Activated T-cell treated with anti-CD3 and anti-CD28 coated beads, Interleukin-2, amount 50 U/mL, for 72 hours (primary cell): Measurements from ENCODE around the gene PPA2. TPM values are rescaled to one million over a fixed set of nuclear protein-coding genes. Genes with fewer than 3 reads are reported as not detected.
"Not testable (repeated sequence)": the region's sequence is repeated elsewhere in the genome, so short reads cannot be mapped to it uniquely, and the experiment has no call there.

Experiments
- ATAC-seq, 2 donors: fragments of 150-1000 bp; cut with Tn5 transposase; replicated peaks in 1 of 2; 2 replicates each; pipeline ENCODE4 v1.10.0; 2021; ENCODE audit warnings: moderate library complexity in 2 of 2, mild to moderate bottlenecking in 1 of 2
- DNase-seq, 2 donors: peaks; one replicate each; pipeline ENCODE4 v3.0.0; 2021 to 2022; ENCODE audit warnings: mixed read lengths in 1 of 2
- H3K27ac Mint-ChIP-seq: one replicate; pipeline ENCODE4 v1.8.0; 2022; ENCODE audit warnings: mild to moderate bottlenecking, moderate library complexity, mixed read lengths
- H3K27me3 Mint-ChIP-seq: one replicate; pipeline ENCODE4 v1.8.0; 2022; ENCODE audit warnings: low read depth, mixed read lengths
- H3K36me3 Mint-ChIP-seq, 2 donors: one replicate each; pipeline ENCODE4 v1.8.0; 2022; ENCODE audit warnings: mixed read lengths in 2 of 2, mild to moderate bottlenecking in 1 of 2; ENCODE audit not compliant: insufficient read depth in 2 of 2
- H3K4me1 Mint-ChIP-seq: one replicate; pipeline ENCODE4 v1.8.0; 2022; ENCODE audit warnings: low read depth, mixed read lengths
- H3K4me3 Mint-ChIP-seq, 2 donors: one replicate each; pipeline ENCODE4 v1.8.0; 2022; ENCODE audit warnings: mild to moderate bottlenecking in 2 of 2, mixed read lengths in 2 of 2, moderate library complexity in 2 of 2
- H3K9me3 Mint-ChIP-seq, 2 donors: one replicate each; pipeline ENCODE4 v1.8.0; 2022; ENCODE audit warnings: mixed read lengths in 2 of 2
- total RNA-seq, 2 donors: library from RNA; stranded (reverse); gene quantifications; one replicate each; pipeline ENCODE4 v1.2.3, GENCODE V29; 2022

PPA2 gene
- total RNA-seq, 2 donors from 2014 or later: 74.7 to 90.0 TPM

DNA sequence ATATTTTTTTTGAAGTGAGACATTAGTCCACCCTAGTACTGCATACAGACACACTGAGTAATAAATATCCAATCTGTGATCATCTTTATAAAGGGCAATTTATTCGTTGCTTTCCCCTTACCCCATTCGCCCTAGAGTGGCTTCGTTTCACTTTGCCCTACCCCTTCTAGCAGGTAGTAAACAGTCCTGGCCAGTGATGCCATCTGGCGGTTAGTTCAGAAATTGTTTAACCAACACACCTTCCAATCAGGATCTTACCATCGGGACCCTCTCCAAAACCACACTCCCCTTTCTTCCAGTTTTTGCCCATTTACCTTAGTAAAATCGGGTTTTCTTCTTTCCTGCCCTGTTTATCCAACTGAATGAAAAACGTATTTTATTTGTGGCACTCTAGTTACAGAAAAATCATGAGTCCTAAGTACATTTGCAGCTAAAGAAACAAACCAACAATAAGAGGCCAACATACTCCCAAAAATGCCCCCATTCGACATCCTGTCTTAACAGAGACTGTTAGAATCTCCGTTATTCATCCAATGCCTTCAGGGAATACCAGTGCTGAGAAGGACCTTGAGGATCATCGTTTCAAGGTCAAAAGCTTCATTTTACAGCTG lies 2.2 kb downstream of the PPA2 start:
- Mint-ChIP-seq H3K27ac (peak overlapping the region; percentile 79), H3K4me1 (peaks cover 52% of the 10 kb centered on the region), H3K9me3 (peaks cover 0 to 5% of the 10 kb centered on the region in 2 donors), H3K27me3 (peaks cover 5% of the 10 kb centered on the region), H3K4me3 (peak overlapping the region; percentile 92 to 99), H3K36me3 (peaks cover 8 to 20% of the 10 kb centered on the region in 2 donors)
- peak; percentile 26 to 49 for ATAC-seq
- peak; percentile 70 to 78 for DNase-seq

DNA sequence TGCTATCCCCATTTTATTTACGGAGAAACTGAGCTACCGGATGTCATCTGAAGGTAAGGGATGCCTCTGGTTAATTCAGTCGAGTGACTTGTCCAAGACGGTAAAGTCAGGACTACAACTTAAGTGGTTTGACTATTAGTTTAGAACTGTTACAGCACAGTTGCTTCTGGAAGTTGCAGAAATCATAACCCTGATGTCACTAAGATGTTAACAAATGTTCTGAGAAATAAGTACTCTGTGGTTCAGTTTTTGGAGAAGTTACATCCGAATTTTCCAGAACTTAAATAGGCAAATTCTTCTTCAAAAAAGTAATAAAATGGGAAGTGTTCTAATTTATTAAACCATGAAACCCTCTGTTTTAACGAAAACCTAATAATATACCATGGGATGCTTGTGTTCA lies 3.1 kb downstream of the PPA2 start:
- Mint-ChIP-seq H3K4me1 (peaks cover 52% of the 10 kb centered on the region), H3K36me3 (peaks cover 10 to 28% of the 10 kb centered on the region in 2 donors), H3K9me3 (peaks cover 1 to 5% of the 10 kb centered on the region in 2 donors), H3K27ac (no peak overlapping the region), H3K4me3 (peak overlapping the region; percentile 92 to 99), H3K27me3 (no peaks in the 10 kb centered on the region)
- DNase-seq (no peak), ATAC-seq (no peak)

DNA sequence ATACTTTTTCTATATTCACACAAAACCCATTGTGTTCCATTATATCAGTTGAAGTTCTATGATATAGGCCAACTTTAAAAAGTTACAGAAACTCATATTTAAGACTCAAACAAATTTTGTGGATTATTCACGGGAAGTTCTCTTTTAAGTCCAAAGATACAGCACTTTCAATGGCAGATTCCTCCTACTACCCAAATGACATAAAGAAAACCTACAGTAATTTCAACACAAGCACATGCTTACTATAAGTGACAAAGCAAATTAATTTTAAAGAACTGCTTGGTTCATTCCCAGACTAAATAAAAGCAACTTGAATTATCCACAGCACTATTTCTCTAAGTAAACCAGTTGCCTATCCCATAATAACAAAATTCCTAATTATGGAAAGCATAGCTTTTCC lies 4.1 kb downstream of the PPA2 start:
- no peak for DNase-seq
- Mint-ChIP-seq H3K4me3 (peak overlapping the region; percentile 16 to 53), H3K4me1 (peaks cover 52% of the 10 kb centered on the region), H3K36me3 (peaks cover 16 to 37% of the 10 kb centered on the region in 2 donors), H3K27ac (peak overlapping the region; percentile 77), H3K27me3 (no peaks in the 10 kb centered on the region), H3K9me3 (peaks cover 2 to 7% of the 10 kb centered on the region in 2 donors)
- no peak for ATAC-seq

DNA sequence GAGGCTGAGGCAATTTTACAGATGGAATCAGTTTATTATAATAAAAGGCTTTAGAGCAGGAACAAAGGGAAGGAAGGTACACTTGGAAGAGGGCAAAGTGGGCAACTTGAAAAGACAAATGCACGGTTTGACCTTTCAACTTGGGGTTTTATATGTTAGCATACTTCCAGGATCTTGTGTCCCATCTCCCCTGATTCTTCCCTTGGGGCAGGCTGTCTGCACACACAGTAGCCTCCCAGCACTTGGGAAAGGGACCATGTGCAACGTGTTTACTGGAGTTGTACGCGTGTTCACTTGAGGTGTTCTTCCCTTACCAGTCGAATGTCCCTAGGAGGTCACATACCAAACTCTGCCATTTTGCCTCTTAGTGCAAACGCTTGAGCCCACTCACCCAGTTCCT lies 7.3 kb downstream of the PPA2 start:
- Mint-ChIP-seq H3K4me1 (peaks cover 39% of the 10 kb centered on the region), H3K27me3 (no peaks in the 10 kb centered on the region), H3K27ac (no peak overlapping the region), H3K4me3 (no peak overlapping the region), H3K36me3 (peaks cover 29 to 51% of the 10 kb centered on the region in 2 donors), H3K9me3 (peaks cover 8 to 11% of the 10 kb centered on the region in 2 donors)
- ATAC-seq (no peak), DNase-seq (no peak)

DNA sequence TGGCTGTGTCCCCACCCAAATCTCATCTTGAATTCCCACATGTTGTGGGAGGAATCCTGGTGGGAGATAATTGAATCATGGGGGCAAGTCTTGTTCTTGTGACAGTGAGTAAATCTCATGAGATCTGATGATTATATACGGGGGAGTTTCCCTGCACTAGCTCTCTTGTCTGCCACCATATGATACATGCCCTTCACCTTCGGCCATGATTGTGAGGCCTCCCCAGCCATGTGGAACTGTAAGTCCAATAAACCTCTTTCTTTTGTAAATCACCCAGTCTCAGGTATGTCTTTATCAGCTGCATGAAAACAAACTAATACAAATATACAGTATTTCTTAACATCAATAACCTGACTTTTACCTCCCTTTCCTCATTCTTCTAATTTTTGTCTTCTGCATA lies 9.3 kb downstream of the PPA2 start:
- H3K4me3 Mint-ChIP-seq, DNase-seq, H3K27ac Mint-ChIP-seq, H3K27me3 Mint-ChIP-seq, ATAC-seq: not testable (repeated sequence)
- H3K9me3 Mint-ChIP-seq: peaks cover 8 to 11% of the 10 kb centered on the region in 2 donors
- H3K36me3 Mint-ChIP-seq: peaks cover 26 to 47% of the 10 kb centered on the region in 2 donors
- peaks cover 23% of the 10 kb centered on the region for H3K4me1 Mint-ChIP-seq

DNA sequence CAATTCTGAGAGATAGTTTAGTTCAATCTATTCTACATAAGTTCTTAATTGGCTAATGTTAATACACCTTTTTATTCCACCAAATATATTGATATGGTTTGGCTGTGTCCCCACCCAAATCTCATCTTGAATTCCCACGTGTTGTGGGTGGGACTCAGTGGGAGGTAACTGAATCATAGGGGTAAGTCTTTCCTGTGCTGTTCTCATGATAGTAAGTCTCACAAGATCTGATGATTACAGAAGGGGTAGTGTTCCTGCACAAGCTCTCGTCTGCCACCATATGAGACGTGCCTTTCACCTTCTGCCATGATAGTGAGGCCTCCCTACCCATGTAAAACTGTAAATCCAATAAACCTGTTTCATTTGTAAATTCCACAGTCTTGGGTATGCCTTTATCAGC lies 11.3 kb downstream of the PPA2 start:
- H3K4me1 Mint-ChIP-seq: peaks cover 13% of the 10 kb centered on the region
- no peak overlapping the region for H3K27ac Mint-ChIP-seq
- no peak overlapping the region for H3K4me3 Mint-ChIP-seq
- peaks cover 8 to 11% of the 10 kb centered on the region in 2 donors for H3K9me3 Mint-ChIP-seq
- no peak for ATAC-seq
- DNase-seq: no peak
- no peaks in the 10 kb centered on the region for H3K27me3 Mint-ChIP-seq
- peaks cover 26 to 49% of the 10 kb centered on the region in 2 donors for H3K36me3 Mint-ChIP-seq

DNA sequence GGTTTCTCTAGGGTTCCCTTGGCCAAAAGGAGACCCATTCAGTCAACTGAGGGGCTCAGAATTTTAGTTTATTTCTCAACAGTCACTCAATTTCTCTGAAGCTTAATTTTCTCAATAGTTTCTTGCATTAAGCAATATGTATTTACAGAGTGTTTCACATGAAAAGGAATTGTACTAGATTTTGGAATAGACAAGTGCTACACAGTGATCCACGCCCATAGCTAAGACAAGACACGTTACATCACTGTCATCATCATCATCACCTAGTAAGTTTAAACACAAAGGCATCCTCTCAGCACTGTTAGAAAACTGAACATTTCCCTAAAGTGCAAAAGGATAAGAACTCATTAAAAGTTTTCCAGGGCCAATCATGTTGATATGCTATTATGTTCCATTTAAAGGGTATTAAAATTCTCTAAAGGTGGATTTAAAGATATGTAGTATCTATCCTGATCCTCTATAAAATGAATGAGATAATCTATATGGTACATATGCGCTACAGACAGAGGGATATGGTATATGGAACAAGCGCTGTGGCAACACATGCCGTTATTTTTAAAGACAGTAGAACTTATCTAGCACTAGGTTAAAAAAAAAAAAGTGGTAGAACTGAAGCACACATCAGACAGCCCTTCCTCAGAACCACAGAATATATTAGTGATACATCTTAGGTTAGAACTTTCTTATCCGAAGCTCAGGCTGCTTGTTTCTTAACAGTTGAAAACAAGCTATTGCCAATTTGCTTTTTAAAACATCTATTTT lies 12.1 kb downstream of the PPA2 start:
- Mint-ChIP-seq H3K9me3 (peaks cover 4 to 11% of the 10 kb centered on the region in 2 donors), H3K36me3 (peaks cover 21 to 41% of the 10 kb centered on the region in 2 donors), H3K4me3 (no peak overlapping the region), H3K27ac (no peak overlapping the region), H3K27me3 (no peaks in the 10 kb centered on the region), H3K4me1 (peaks cover 6% of the 10 kb centered on the region)
- DNase-seq (no peak), ATAC-seq (no peak)

DNA sequence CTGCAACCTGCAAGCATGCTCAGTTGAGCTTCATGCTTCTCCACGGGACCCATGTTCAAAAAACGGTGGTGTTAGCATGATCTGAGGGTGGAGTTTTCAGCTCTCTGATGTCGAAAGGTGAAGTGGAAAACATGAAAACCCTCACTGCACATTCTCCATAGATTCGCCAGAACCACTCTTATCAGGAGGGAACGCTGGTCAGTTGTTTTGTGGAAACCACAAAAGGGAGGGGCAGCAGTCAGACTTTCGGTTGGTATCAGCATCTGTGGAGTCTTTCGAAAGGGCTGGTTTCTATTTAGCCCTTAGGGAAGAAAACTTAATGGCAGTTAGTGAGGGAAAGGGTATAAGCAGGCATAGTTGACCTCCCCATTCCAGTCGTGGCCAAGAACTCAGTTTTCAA lies 12.6 kb downstream of the PPA2 start:
- no peak overlapping the region for H3K27ac Mint-ChIP-seq
- no peak overlapping the region for H3K4me3 Mint-ChIP-seq
- peaks cover 22 to 39% of the 10 kb centered on the region in 2 donors for H3K36me3 Mint-ChIP-seq
- H3K4me1 Mint-ChIP-seq: peaks cover 11% of the 10 kb centered on the region
- DNase-seq (no peak), ATAC-seq (no peak)
- H3K9me3 Mint-ChIP-seq: peaks cover 4 to 11% of the 10 kb centered on the region in 2 donors
- H3K27me3 Mint-ChIP-seq: no peaks in the 10 kb centered on the region

DNA sequence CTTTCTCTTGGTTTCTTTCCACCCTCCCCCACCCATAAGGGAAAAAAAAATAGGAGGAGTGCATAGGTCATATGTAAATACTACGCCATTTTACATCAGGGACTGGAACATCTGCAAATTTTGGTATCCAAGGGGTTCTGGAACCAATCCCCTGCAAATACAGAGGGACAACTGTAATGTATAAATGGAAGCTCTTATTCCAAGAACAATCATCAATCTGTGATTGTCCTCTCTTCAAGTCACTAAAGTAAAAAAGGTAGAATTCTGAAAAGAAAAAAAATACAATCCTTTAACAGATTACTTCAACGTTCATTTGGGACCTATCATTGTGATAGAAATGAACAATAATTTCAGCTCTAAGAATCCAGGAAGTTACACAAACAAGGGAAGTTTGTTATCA lies 13.6 kb downstream of the PPA2 start:
- no peak for DNase-seq
- Mint-ChIP-seq H3K9me3 (peaks cover 4 to 9% of the 10 kb centered on the region in 2 donors), H3K27me3 (no peaks in the 10 kb centered on the region), H3K27ac (no peak overlapping the region), H3K36me3 (peaks cover 17 to 30% of the 10 kb centered on the region in 2 donors), H3K4me1 (peaks cover 16% of the 10 kb centered on the region), H3K4me3 (no peak overlapping the region)
- no peak for ATAC-seq

DNA sequence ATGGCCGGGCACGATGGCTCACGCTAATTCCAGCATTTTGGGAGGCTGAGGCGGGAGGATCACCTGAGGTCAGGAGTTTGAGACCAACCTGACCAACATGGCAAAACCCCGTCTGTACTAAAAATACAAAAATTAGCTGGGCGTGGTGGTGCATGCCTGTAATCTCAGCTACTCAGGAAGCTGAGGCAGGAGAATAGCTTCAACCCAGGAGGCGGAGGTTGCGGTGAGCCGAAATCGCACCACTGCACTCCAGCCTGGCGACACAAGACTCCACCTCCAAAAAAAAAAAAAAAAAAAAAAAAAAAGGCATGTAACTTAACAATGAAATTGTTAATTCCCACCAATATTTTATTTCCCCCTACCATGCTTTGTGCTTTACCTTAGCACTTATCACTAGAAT lies 15.3 kb downstream of the PPA2 start:
- DNase-seq, ATAC-seq, H3K27me3 Mint-ChIP-seq, H3K4me3 Mint-ChIP-seq, H3K27ac Mint-ChIP-seq, H3K9me3 Mint-ChIP-seq: not testable (repeated sequence)
- Mint-ChIP-seq H3K4me1 (peaks cover 33% of the 10 kb centered on the region), H3K36me3 (peaks cover 8 to 24% of the 10 kb centered on the region in 2 donors)

DNA sequence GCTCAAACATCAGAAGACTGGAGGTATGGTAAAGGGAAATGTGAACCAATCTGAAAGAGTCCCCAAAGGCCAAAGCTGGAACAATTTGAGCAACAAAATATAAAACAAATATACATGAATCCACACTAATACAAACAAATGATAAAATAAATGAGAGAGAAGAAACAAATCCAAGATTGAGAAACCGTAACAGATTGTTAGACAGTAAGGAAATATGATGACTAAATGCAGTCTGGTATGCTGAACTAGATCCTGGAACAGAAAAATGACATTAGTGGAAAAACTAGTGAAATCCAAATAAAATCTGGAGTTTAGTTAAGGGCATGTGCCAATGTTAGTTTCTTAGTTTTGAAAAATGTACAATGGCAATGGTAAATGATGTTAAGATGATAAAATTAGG lies 15.9 kb downstream of the PPA2 start:
- H3K4me3 Mint-ChIP-seq: no peak overlapping the region
- ATAC-seq (no peak), DNase-seq (no peak)
- H3K27me3 Mint-ChIP-seq: no peaks in the 10 kb centered on the region
- H3K36me3 Mint-ChIP-seq: peaks cover 6 to 21% of the 10 kb centered on the region in 2 donors
- H3K9me3 Mint-ChIP-seq: peaks cover 0 to 5% of the 10 kb centered on the region in 2 donors
- peaks cover 38% of the 10 kb centered on the region for H3K4me1 Mint-ChIP-seq
- no peak overlapping the region for H3K27ac Mint-ChIP-seq

DNA sequence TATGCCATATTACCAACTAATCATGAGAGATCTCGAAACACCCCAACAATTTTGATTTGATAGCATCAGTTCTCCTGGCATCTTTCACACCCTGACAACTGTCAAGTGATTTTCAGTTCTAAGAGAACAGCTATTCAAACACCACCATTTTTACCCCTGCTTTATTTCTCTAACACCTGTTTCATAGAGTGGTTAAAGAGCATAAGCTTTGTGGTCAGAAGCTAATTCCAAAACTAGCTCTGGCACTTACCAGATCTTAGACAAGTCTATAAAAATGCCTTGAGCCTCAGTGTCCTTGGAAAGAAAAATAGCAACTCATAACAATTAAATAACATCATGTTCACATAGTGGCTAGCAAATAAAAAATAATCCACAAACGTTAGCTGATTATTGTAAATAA lies 17.9 kb downstream of the PPA2 start:
- Mint-ChIP-seq H3K4me3 (no peak overlapping the region), H3K9me3 (no peaks in the 10 kb centered on the region), H3K27ac (no peak overlapping the region), H3K4me1 (peaks cover 46% of the 10 kb centered on the region), H3K27me3 (no peaks in the 10 kb centered on the region), H3K36me3 (peaks cover 8 to 22% of the 10 kb centered on the region in 2 donors)
- DNase-seq (no peak), ATAC-seq (no peak)

DNA sequence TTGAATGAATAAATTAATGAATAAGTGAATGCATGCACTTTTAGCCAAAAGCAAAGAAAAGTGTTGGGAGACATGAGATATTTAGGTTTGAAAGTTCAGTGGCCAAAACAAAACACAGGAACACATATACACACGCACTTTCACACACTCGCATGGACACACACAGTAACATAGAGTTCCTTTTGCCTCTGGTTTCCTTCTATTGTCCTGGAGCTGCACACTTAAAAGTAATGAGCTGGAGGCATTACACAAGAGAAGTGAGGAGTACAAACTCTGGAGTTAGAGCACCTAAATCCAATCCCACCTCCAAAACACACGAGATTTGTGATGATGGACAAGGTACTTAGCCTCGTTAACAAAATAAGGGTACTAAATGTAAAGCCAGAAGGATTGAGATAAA lies 18.7 kb downstream of the PPA2 start:
- ATAC-seq: no peak
- no peak for DNase-seq
- Mint-ChIP-seq H3K27ac (peak overlapping the region; percentile 93), H3K4me3 (no peak overlapping the region), H3K27me3 (no peaks in the 10 kb centered on the region), H3K9me3 (no peaks in the 10 kb centered on the region), H3K4me1 (peaks cover 50% of the 10 kb centered on the region), H3K36me3 (peaks cover 8 to 25% of the 10 kb centered on the region in 2 donors)
